HG02981 (cell line): ENCODE measurements around the gene SLC17A5.
A peak's percentile ranks its signal among the peaks of the same experiment; 100 is the strongest.
"Not testable (repeated sequence)": the region's sequence is repeated elsewhere in the genome, so short reads cannot be mapped to it uniquely, and the experiment has no call there.

Source experiments
- ATAC-seq: cut with Tn5 transposase; IDR thresholded peaks from one replicate; pipeline ENCODE4 v1.9.1; 2021; ENCODE audit warnings: mild to moderate bottlenecking, moderate library complexity; ENCODE audit not compliant: unreplicated experiment

Gene SLC17A5

GRCh38 chr6:73566954-73567591, 86.7 kb downstream of the SLC17A5 start:
- no peak for ATAC-seq

GRCh38 chr6:73566486-73566871, 87.3 kb downstream of the SLC17A5 start:
- not testable (repeated sequence) for ATAC-seq

- no peak for ATAC-seq
Observed at GRCh38 chr6:73565767-73566485, 87.9 kb downstream of the SLC17A5 start.

- no peak for ATAC-seq
Observed at GRCh38 chr6:73564578-73565345, 89.0 kb downstream of the SLC17A5 start.

- ATAC-seq = no peak
Observed at GRCh38 chr6:73562558-73562957, 91.2 kb downstream of the SLC17A5 start.

- ATAC-seq = no peak
Observed at GRCh38 chr6:73560853-73561407, 92.9 kb downstream of the SLC17A5 start.

- no peak for ATAC-seq
Observed at GRCh38 chr6:73560182-73560732, 93.5 kb downstream of the SLC17A5 start.

GRCh38 chr6:73559399-73559794, 94.4 kb downstream of the SLC17A5 start:
- not testable (repeated sequence) for ATAC-seq

GRCh38 chr6:73558624-73559398, 95.0 kb downstream of the SLC17A5 start:
- ATAC-seq = peak; percentile 68

GRCh38 chr6:73556836-73557235, 97.0 kb downstream of the SLC17A5 start:
- no peak for ATAC-seq

GRCh38 chr6:73555380-73555949, 98.3 kb downstream of the SLC17A5 start:
- ATAC-seq = not testable (repeated sequence)

GRCh38 chr6:73551115-73551514, 102.7 kb downstream of the SLC17A5 start:
- ATAC-seq = not testable (repeated sequence)

GRCh38 chr6:73548458-73549446, 105.0 kb downstream of the SLC17A5 start:
- no peak for ATAC-seq

GRCh38 chr6:73547036-73547435, 106.8 kb downstream of the SLC17A5 start:
- ATAC-seq = no peak
